ENCODE data around the gene PRPS1L1.

PRPS1L1 gene

DNA sequence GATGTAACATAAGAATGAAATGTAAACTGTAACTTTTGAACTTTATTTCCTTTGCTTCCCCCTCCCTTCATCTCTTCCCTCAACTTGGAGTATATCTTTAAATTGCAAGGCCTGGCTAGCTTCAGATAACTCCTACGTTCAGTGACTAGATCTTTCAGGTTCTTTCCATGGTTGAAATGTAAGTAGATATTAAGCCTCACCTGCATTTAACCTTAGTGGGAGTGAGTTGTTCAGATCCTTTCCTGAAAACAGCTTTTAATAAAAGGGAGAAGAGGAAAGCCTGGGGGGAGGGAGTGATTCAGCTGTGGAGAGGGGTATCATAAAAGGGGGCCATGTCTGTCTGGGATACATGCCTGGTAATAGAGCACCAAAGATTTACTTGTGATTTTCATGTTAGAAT, 19.0 kb upstream of the PRPS1L1 start:
- H3K27me3 ChIP-seq (ENCODE audit: control insufficient read depth, low read length), result no peaks in the 10 kb centered on the region
- H3K4me3 ChIP-seq (ENCODE audit: low read length), result no peak overlapping the region
- no peaks in the 10 kb centered on the region for H3F3A ChIP-seq (ENCODE audit: control insufficient read depth, insufficient read depth)
- H3K4me2 ChIP-seq (ENCODE audit: low read length), result no peak overlapping the region
- no peaks in the 10 kb centered on the region for H4K20me1 ChIP-seq (ENCODE audit: control insufficient read depth, insufficient read depth, low read depth, low read length)
- no peaks in the 10 kb centered on the region for H3K9me3 ChIP-seq (ENCODE audit: control insufficient read depth, insufficient read depth, low read length)
- H3K79me2 ChIP-seq (ENCODE audit: control insufficient read depth, low read length), result no peaks in the 10 kb centered on the region
- no peaks in the 10 kb centered on the region for H3K9me2 ChIP-seq (replicated peaks; ENCODE audit: control insufficient read depth, low read length)
- TF ChIP-seq, protein P1, sequence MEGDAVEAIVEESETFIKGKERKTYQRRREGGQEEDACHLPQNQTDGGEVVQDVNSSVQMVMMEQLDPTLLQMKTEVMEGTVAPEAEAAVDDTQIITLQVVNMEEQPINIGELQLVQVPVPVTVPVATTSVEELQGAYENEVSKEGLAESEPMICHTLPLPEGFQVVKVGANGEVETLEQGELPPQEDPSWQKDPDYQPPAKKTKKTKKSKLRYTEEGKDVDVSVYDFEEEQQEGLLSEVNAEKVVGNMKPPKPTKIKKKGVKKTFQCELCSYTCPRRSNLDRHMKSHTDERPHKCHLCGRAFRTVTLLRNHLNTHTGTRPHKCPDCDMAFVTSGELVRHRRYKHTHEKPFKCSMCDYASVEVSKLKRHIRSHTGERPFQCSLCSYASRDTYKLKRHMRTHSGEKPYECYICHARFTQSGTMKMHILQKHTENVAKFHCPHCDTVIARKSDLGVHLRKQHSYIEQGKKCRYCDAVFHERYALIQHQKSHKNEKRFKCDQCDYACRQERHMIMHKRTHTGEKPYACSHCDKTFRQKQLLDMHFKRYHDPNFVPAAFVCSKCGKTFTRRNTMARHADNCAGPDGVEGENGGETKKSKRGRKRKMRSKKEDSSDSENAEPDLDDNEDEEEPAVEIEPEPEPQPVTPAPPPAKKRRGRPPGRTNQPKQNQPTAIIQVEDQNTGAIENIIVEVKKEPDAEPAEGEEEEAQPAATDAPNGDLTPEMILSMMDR (IDR thresholded peaks at IDR 0.05; ENCODE audit: low read depth, low read length, poor library complexity, severe bottlenecking), result no peak
- no peak for TF ChIP-seq EZH2phosphoT487 (IDR thresholded peaks at IDR 0.05; ENCODE audit: borderline replicate concordance, low read length)
- no peak overlapping the region for H3K27ac ChIP-seq (ENCODE audit: low read depth, low read length)
- no peaks in the 10 kb centered on the region for H3K36me3 ChIP-seq (ENCODE audit: control insufficient read depth, low read length)
- no peaks in the 10 kb centered on the region for H3K4me1 ChIP-seq (ENCODE audit: control insufficient read depth, low read length)

DNA sequence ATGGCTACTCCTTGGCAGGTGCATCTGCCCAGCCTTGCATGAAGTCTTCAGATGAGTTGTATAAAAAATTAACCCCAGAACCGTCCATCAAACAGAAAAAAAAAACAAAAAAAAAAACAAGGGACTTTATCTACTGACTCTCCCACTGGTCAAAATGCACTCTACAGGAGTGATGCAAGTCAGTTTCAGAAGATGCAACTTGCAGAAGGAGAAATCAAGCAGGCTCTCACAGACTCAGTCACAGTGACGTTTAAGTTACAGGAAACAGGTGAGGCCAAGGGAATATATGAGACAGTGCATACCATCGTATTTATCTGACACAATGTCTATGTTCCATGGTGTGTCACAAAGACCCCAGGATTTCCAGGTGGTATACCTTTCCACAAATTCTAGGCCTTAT, 17.5 kb upstream of the PRPS1L1 start:
- no peak overlapping the region for H3K27ac ChIP-seq (ENCODE audit: low read depth, low read length)
- H3K4me2 ChIP-seq (ENCODE audit: low read length), result no peak overlapping the region
- no peaks in the 10 kb centered on the region for H3K79me2 ChIP-seq (ENCODE audit: control insufficient read depth, low read length)
- H4K20me1 ChIP-seq (ENCODE audit: control insufficient read depth, insufficient read depth, low read depth, low read length), result no peaks in the 10 kb centered on the region
- no peaks in the 10 kb centered on the region for H3F3A ChIP-seq (ENCODE audit: control insufficient read depth, insufficient read depth)
- H3K27me3 ChIP-seq (ENCODE audit: control insufficient read depth, low read length), result no peaks in the 10 kb centered on the region
- no peak for TF ChIP-seq EZH2phosphoT487 (IDR thresholded peaks at IDR 0.05; ENCODE audit: borderline replicate concordance, low read length)
- TF ChIP-seq, protein P1 (IDR thresholded peaks at IDR 0.05; ENCODE audit: low read depth, low read length, poor library complexity, severe bottlenecking), result no peak
- H3K9me3 ChIP-seq (ENCODE audit: control insufficient read depth, insufficient read depth, low read length), result no peaks in the 10 kb centered on the region
- H3K4me1 ChIP-seq (ENCODE audit: control insufficient read depth, low read length), result no peaks in the 10 kb centered on the region
- H3K36me3 ChIP-seq (ENCODE audit: control insufficient read depth, low read length), result no peaks in the 10 kb centered on the region
- no peaks in the 10 kb centered on the region for H3K9me2 ChIP-seq (replicated peaks; ENCODE audit: control insufficient read depth, low read length)
- no peak overlapping the region for H3K4me3 ChIP-seq (ENCODE audit: low read length)

DNA sequence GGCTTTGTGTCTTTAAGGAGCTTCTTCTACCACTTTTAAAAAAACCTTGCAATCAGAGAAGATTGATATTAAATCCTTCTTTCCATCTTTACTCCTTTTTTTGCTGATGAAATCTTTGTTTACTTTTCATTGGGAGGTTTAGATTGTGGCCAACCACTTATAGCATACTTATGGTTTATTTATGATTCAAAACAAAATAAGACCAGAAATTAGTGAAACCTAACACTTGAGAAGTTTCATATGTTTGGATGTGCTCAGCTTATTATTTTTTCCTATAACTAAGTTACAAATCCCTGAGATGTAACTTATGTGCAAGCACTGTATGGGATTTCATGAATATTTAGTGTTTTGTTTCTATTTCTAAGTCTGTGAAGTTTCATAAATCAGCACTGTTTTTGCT, 13.5 kb upstream of the PRPS1L1 start:
- no peaks in the 10 kb centered on the region for H3K36me3 ChIP-seq (ENCODE audit: control insufficient read depth, low read length)

More for the DNA sequence above, 13.5 kb upstream of the PRPS1L1 start:
- H3K27ac ChIP-seq (ENCODE audit: low read depth, low read length), result no peak overlapping the region
- no peak for TF ChIP-seq EZH2phosphoT487 (IDR thresholded peaks at IDR 0.05; ENCODE audit: borderline replicate concordance, low read length)
- TF ChIP-seq, protein P1 (IDR thresholded peaks at IDR 0.05; ENCODE audit: low read depth, low read length, poor library complexity, severe bottlenecking), result no peak
- no peaks in the 10 kb centered on the region for H4K20me1 ChIP-seq (ENCODE audit: control insufficient read depth, insufficient read depth, low read depth, low read length)
- H3K79me2 ChIP-seq (ENCODE audit: control insufficient read depth, low read length), result no peaks in the 10 kb centered on the region
- no peaks in the 10 kb centered on the region for H3F3A ChIP-seq (ENCODE audit: control insufficient read depth, insufficient read depth)
- no peaks in the 10 kb centered on the region for H3K4me1 ChIP-seq (ENCODE audit: control insufficient read depth, low read length)
- H3K9me3 ChIP-seq (ENCODE audit: control insufficient read depth, insufficient read depth, low read length), result no peaks in the 10 kb centered on the region
- no peak overlapping the region for H3K4me2 ChIP-seq (ENCODE audit: low read length)
- no peak overlapping the region for H3K4me3 ChIP-seq (ENCODE audit: low read length)
- H3K27me3 ChIP-seq (ENCODE audit: control insufficient read depth, low read length), result no peaks in the 10 kb centered on the region
- no peaks in the 10 kb centered on the region for H3K9me2 ChIP-seq (replicated peaks; ENCODE audit: control insufficient read depth, low read length)
